Measurements from ENCODE around the gene DENND4C.
"Not testable (repeated sequence)": the region's sequence is repeated elsewhere in the genome, so short reads cannot be mapped to it uniquely, and the experiment has no call there.

Gene DENND4C

DNA sequence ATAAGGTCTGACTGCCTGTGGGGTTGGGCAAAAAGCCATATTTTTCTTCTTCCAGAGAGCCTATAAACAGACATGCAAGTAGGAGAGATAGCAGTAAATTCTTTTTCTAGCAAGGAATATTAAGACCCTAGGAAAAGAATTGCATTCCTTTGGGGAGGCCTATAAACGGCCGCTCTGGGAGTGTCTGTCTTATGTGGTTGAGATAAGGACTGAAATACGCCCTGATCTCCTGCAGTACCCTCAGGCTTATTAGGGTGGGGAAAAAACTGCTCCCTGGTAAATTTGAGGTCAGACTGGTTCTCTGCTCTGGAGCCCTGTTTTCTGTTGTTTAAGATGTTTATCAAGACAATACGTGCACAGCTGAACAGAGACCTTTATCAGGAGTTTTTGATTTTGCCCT is 172.7 kb downstream of the DENND4C start:
- not testable (repeated sequence) for H3K4me3 Mint-ChIP-seq; H3K27ac Mint-ChIP-seq; H3K4me1 Mint-ChIP-seq (ENCODE audit: low read depth in 2 of 2); H3K27me3 Mint-ChIP-seq; ATAC-seq (replicated peaks); DNase-seq; H3K9me3 Mint-ChIP-seq; H3K36me3 Mint-ChIP-seq (ENCODE audit: insufficient read depth)

DNA sequence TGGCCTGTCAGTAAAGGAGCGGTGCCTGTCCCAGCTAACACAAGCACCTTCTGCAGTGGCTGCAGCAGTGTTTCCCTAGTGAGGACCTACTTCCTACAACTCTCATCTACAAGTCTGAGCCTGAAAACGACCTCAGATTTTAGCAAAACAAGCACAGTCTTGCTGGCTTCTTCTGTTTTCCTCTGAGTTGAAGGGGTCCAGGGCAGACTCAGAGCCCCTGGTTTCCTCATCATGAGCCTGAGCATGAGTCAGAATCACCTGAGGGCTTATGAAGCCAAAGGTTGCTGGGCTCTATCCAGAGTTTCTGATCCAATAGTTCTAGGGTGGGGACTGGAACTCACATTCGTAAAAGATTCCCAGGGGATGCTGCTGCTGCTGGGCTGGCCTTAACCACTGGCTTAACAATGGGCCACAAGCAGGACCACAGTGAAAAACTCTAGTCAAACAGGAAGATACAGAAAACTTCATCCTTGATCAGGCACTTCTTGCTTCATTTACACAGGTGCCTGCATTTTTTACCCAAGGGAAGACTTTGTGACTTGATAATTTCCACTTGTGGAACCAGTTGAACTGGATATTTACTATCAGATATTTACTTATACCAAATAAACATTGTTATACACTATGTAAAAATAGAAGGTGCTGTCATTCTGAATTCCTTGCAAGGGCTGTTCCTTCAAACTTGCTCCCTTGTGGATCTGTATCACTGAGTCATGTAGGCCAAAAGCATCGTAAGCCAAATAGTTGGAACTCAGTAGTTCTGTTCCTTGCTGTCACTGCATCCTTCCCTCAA is 174.0 kb downstream of the DENND4C start:
- Mint-ChIP-seq H3K36me3 (ENCODE audit: insufficient read depth) (peaks cover 9% of the 10 kb centered on the region), H3K4me1 (ENCODE audit: low read depth in 2 of 2) (peaks cover 6 to 8% of the 10 kb centered on the region in 2 donors), H3K27me3 (no peaks in the 10 kb centered on the region), H3K4me3 (no peak overlapping the region), H3K27ac (no peak overlapping the region), H3K9me3 (no peaks in the 10 kb centered on the region)
- no peak for ATAC-seq (replicated peaks)
- no peak for DNase-seq

DNA sequence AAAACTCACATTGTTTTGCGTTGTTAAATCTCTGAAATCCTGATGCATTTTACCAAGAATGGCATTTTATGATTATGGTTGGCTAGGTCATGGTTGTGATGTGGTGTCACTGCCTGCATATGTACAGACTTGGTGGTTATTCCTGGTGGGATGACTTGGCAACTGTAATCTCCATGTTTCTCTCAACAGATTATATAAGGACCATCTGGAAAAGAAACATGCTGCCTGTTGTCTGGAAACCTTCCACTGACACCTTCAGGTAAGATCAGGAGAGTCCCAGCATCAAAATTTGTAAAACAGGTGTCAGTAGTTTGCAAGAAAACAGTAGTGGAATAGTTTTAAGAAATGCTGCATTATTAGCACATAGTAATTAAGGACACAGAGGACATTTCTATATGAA is 175.3 kb downstream of the DENND4C start:
- H3K4me1 Mint-ChIP-seq (ENCODE audit: low read depth in 2 of 2) = peaks cover 13% of the 10 kb centered on the region in 2 donors
- no peak for DNase-seq
- no peaks in the 10 kb centered on the region for H3K27me3 Mint-ChIP-seq
- H3K9me3 Mint-ChIP-seq = no peaks in the 10 kb centered on the region
- no peak overlapping the region for H3K27ac Mint-ChIP-seq
- H3K36me3 Mint-ChIP-seq (ENCODE audit: insufficient read depth) = peaks cover 10% of the 10 kb centered on the region
- ATAC-seq (replicated peaks) = no peak
- no peak overlapping the region for H3K4me3 Mint-ChIP-seq

DNA sequence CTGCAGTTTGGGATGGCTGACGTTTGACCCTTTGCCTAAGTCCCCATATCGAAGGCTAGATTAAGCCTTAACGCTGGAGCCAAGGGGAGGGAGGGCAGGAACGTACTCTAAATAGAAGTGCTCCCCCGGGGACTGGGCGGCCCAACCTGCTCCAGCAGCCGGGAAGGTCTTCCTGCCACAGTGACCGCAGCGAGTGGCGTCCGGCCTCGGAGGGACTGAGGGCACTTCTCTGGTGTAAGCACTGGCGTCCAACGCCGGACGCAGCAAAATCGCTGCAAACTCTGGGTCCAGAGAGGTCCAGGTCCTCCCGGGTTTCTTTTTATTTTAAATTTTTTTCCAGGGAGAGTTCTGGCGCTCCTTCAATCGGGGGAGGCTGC is 177.8 kb downstream of the DENND4C start:
- Mint-ChIP-seq H3K4me3 (peak overlapping the region; percentile 95 to 97), H3K9me3 (no peaks in the 10 kb centered on the region), H3K36me3 (ENCODE audit: insufficient read depth) (peaks cover 10% of the 10 kb centered on the region), H3K27ac (peak overlapping the region; percentile 46 to 86), H3K4me1 (ENCODE audit: low read depth in 2 of 2) (peaks cover 13 to 15% of the 10 kb centered on the region in 2 donors), H3K27me3 (no peaks in the 10 kb centered on the region)
- ATAC-seq (replicated peaks) (no peak), DNase-seq (no peak)

DNA sequence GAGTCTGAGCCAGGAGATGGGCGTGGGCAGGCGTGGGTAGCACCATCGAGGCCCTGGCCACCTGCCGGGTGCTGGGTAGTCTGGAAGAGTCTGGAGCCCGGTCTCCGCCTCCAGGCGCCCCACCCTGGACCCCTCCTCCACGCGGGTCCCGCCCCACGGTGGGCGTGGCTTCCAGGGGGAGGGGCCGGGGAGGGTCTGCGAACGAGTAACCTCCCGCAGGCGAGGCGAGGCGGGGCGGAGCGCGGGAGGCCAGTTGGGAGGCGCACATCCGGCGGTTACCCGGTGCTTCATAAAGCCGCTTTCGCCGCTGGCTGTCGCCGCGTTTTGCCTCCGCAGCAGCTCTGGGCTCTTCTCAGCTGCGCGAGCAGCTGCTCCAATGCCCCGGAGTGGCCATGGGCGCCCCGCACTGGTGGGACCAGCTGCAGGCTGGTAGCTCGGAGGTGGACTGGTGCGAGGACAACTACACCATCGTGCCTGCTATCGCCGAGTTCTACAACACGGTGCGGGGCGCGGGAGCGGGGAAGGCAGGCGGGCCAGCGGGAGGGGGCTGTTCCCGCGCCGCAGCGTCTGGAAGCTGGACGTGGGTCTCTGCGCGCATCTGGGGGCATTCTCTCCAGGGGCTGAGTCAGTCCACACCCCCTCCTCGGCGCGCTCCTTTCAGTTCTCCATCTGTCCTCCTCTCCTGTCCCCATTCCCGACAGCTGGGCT is 178.4 kb downstream of the DENND4C start, which contains the start of gene ACER2:
Gene ACER2, plus strand, starts transcription at position 317 of the 708 bp plus-strand sequence. Its CDS starts 76 bp downstream, at position 393.
- Mint-ChIP-seq H3K36me3 (ENCODE audit: insufficient read depth) (peaks cover 10% of the 10 kb centered on the region), H3K4me3 (peak within 1 kb of the TSS; percentile 95 to 97)

DNA sequence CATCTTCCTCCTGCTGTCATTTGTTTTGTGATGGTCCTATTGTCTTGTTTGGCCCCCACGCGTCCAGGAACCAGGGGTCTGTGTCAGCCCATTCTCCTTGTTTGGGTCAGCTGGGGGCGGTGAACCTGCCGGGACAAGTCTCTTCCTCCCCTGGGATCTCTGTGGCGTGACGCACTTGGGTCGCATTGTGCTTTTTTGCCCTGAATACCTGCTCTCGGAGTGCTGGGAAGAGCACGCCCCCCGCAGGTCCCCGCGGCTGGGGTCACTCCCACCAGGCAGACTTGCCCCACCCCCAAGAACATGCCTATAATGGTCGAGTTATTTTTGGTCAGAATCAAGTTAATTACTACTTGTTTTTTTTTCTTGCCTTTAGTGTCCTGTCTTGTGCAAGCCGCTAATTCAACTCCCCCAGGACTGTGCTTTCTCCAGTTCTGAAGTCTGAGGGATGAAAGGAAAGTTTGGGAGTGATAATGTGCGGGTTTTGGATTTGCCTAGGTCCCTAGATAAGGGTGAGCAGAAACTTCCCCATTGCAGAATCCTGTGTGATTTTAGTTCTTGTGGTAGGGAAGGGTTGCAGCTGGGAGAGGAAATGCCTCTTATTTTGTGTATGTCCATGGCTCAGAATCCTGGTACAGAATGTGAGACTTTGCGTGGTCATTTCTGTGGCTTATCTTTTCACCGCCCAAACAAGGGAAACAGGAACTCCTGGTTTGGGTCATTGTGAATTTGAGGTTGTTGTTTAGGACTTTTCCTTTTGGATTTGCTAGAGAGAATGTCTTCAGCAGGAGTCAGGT is 179.1 kb downstream of the DENND4C start:
- Mint-ChIP-seq H3K36me3 (ENCODE audit: insufficient read depth) (peaks cover 10% of the 10 kb centered on the region), H3K4me3 (peak overlapping the region; percentile 95 to 97), H3K27me3 (no peaks in the 10 kb centered on the region), H3K27ac (peak overlapping the region; percentile 86 to 88), H3K4me1 (ENCODE audit: low read depth in 2 of 2) (peaks cover 13 to 15% of the 10 kb centered on the region in 2 donors), H3K9me3 (no peaks in the 10 kb centered on the region)
- no peak for ATAC-seq (replicated peaks)
- DNase-seq = no peak

More for the DNA sequence above, 178.4 kb downstream of the DENND4C start, which contains the start of gene ACER2:
- ATAC-seq (replicated peaks) (peak; percentile 90), DNase-seq (peak; percentile 94 to 96 (median 95))
- H3K9me3 Mint-ChIP-seq = no peaks in the 10 kb centered on the region
- H3K27me3 Mint-ChIP-seq = no peaks in the 10 kb centered on the region
- peak within 1 kb of the TSS; percentile 86 to 88 for H3K27ac Mint-ChIP-seq
- peaks cover 13 to 15% of the 10 kb centered on the region in 2 donors for H3K4me1 Mint-ChIP-seq (ENCODE audit: low read depth in 2 of 2)

DNA sequence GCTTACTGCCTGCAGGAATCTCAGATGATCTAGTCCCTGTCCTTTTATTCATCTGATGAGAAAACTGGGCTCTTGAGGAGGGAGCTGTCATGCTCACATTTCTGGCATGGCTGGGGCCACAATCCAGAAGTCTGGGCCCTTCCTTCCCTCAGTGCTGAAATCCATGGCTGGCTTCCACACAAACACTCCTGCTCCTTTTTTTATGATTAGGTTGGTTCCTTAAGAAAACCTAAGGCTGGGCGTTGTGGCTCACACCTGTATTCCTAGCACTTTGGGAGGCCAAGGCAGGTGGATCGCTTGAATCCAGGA is 179.7 kb downstream of the DENND4C start:
- Mint-ChIP-seq H3K27me3 (no peaks in the 10 kb centered on the region), H3K4me3 (peak overlapping the region; percentile 95 to 97), H3K27ac (peak overlapping the region; percentile 86 to 88), H3K4me1 (ENCODE audit: low read depth in 2 of 2) (peaks cover 13 to 15% of the 10 kb centered on the region in 2 donors), H3K9me3 (no peaks in the 10 kb centered on the region), H3K36me3 (ENCODE audit: insufficient read depth) (peaks cover 10% of the 10 kb centered on the region)
- ATAC-seq (replicated peaks) = no peak
- DNase-seq = no peak

DNA sequence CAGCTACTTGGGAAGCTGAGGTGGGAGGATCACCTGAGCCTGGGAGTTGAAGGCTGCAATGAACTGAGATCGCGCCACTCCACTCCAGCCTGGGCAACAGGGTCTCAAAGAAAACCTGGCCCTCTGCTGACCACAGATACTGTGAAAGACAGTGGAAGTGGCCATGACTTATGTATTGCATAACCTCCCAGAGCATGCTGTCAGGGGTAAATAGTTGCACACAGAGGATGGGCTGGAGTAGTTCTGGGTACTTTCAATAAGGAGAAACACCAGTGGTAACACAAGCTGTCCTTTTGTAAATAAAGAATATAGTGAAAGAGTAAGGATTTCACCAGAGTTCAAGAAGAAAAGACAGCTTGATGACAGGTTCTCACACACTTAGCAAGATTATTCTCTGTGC is 180.1 kb downstream of the DENND4C start:
- Mint-ChIP-seq H3K4me1 (ENCODE audit: low read depth in 2 of 2) (peaks cover 13 to 15% of the 10 kb centered on the region in 2 donors), H3K36me3 (ENCODE audit: insufficient read depth) (peaks cover 10% of the 10 kb centered on the region), H3K27ac (no peak overlapping the region), H3K4me3 (peak overlapping the region in 1 of 2 donors; percentile 97), H3K9me3 (no peaks in the 10 kb centered on the region), H3K27me3 (no peaks in the 10 kb centered on the region)
- ATAC-seq (replicated peaks) (no peak), DNase-seq (no peak)

DNA sequence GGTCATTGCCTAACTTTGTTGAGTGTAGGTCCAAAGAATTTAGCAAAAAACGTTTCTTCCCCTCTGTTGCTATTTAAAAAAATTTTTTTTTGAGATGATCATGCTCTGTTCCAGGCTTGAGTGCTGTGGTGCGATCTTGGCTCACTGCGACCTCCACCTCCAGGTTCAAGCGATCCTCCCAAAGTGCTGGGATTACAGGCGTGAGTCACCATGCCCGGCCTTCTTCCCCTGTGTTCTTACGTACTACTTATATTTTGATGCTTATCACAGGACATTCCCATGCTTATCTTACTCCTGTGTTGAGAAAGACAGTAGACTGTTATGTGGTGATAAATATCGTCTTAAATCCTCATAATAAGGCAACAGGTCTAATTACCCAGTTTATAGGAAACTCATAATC is 180.8 kb downstream of the DENND4C start:
- no peak for ATAC-seq (replicated peaks)
- H3K4me1 Mint-ChIP-seq (ENCODE audit: low read depth in 2 of 2) = peaks cover 13 to 15% of the 10 kb centered on the region in 2 donors
- H3K27ac Mint-ChIP-seq = no peak overlapping the region
- no peaks in the 10 kb centered on the region for H3K9me3 Mint-ChIP-seq
- H3K36me3 Mint-ChIP-seq (ENCODE audit: insufficient read depth) = peaks cover 10% of the 10 kb centered on the region
- H3K27me3 Mint-ChIP-seq = no peaks in the 10 kb centered on the region
- no peak for DNase-seq
- H3K4me3 Mint-ChIP-seq = no peak overlapping the region

DNA sequence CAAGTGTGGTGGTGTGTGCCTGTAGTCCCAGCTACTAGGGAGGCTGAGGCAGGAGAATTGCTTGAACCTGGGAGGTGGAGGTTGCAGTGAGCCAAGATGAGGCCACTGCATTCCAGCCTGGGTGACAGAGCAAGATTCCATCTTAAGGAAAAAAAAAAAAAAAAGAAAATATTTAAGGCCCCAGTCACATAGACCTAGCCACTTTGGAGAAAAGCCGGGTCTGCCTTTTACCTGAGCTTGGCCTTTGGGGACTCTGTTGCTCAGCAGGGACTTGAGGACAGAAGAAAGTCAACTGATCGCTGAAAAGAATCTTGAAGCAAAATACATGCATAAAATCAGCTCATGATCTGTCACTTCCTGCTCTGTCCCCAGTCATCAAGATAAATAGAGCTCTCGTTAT is 183.0 kb downstream of the DENND4C start:
- DNase-seq; H3K9me3 Mint-ChIP-seq; H3K27ac Mint-ChIP-seq; H3K36me3 Mint-ChIP-seq (ENCODE audit: insufficient read depth); ATAC-seq (replicated peaks); H3K4me3 Mint-ChIP-seq; H3K27me3 Mint-ChIP-seq: not testable (repeated sequence)
- H3K4me1 Mint-ChIP-seq (ENCODE audit: low read depth in 2 of 2) = peaks cover 9 to 12% of the 10 kb centered on the region in 2 donors

DNA sequence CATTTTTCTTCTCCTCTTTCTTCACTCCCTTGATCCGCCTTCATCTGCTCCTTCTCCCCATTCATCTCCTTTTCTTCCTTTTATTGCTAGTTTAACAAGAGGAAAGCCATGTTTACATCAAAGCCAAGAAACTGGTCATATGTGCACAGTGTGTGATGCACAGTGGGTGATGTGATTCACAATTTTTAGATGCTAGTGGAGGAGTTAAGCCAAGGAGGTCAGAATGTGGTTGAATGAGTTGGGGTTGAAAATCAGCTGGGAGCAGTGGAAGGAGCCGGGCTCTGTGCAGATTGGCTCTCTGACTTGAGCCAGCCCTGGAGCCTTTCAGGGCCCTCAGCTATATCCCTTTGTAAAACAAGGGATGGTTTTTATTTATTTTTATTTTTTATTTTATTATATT is 185.7 kb downstream of the DENND4C start:
- ATAC-seq (replicated peaks) = no peak
- Mint-ChIP-seq H3K27me3 (no peaks in the 10 kb centered on the region), H3K36me3 (ENCODE audit: insufficient read depth) (no peaks in the 10 kb centered on the region), H3K27ac (no peak overlapping the region), H3K9me3 (no peaks in the 10 kb centered on the region), H3K4me1 (ENCODE audit: low read depth in 2 of 2) (peaks cover 0 to 1% of the 10 kb centered on the region in 2 donors), H3K4me3 (no peak overlapping the region)
- DNase-seq = no peak

DNA sequence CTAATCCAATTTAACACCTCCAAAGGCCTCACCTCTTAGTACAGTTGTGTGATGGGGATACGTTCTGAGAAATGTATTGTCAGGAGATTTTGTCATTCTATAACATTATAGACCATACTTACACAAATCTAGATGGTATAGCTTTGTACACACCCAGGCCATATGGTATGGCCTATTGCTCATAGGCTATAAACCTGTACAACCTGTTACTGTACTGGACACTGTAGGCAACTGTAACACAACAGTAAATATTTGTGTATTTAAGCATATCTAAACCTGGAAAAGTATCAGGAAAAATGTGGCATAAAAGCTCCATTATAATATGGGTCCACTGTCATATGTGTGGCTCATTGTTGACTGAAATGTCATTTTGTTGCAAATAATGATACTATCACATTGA is 190.4 kb downstream of the DENND4C start:
- Mint-ChIP-seq H3K27ac (no peak overlapping the region), H3K9me3 (no peaks in the 10 kb centered on the region), H3K4me1 (ENCODE audit: low read depth in 2 of 2) (no peaks in the 10 kb centered on the region), H3K4me3 (no peak overlapping the region), H3K27me3 (no peaks in the 10 kb centered on the region), H3K36me3 (ENCODE audit: insufficient read depth) (no peaks in the 10 kb centered on the region)
- no peak for DNase-seq
- ATAC-seq (replicated peaks) = no peak

All from effector memory CD8-positive, alpha-beta T cell (primary cell).